NK-92 (cell line): ENCODE measurements around the gene CEP192.

Source experiments
- DNase-seq: peaks from one replicate; lab custom pipeline; 2025; ENCODE audit not compliant: unreplicated experiment; lab: John Stamatoyannopoulos, UW

CEP192 gene

DNA sequence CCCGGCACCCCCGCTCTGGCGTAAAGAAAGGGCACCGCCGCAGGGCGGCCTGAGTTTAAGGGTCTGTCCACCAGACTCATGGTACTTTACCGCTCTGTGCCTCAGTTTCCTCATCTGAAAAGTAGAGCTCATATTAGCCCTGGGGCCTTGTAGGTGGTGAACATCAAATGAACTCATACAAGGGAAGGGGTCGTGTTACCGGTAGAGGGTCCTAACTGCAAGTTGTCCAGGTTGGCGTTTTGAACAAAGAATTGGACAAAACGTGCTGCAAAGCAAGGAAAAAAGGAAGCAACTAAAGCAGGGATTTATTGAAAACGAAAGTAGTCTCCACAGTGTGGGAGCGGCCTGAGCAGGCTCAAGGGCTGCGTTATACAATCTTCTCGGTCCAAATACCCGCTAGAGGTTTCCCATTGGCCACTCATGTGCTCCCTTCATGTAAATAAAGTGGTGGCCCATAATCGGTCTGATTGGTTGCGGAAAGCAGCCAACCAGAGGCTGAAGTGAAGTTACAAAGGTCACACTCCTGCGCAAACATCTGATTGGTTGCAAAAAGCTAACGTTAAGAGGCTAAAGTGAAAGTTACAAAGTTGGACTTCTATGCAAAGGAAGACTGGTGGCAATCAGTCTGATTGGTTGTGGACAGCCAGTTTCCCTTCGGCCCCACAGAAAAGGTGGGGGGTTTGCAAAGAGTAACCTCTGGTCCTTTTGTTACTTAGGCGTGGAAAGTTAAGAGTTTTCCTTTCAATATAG, 146.7 kb downstream of the CEP192 start:
- no peak for DNase-seq

DNA sequence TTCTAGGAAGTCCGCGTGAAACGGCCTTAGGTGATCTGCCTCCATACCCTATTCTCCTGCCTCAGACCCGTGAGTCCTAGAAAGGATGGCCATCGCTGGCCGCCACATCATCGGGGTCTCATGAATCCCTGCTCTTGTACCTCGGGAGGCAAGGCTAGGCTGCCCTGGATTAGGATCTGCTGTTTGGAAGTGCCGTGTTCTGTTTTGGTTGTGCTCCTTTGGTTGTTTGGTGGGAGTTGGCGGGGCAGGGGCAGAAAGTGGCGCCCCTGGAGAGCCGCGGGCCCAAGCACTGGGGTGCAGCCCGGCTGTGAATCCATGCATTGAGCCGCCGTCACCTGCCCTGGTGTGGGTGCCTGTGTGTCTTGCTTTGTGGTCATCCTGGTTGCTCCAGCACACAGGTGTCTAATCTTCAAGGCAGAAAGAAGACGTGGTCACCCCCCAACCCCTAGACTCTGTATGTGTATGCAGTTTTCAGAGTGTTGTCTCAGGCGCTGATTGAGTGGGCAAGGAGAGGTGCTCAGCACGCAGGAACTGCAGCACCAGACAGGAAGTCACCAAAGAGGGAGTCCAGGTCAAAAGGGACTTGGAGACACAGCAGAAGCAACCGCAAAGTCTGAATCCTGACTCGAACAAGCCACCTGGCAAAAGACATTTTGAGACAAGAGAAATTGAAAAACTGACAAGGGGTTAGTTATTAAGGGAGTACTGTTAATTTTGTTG, 147.4 kb downstream of the CEP192 start:
- no peak for DNase-seq

DNA sequence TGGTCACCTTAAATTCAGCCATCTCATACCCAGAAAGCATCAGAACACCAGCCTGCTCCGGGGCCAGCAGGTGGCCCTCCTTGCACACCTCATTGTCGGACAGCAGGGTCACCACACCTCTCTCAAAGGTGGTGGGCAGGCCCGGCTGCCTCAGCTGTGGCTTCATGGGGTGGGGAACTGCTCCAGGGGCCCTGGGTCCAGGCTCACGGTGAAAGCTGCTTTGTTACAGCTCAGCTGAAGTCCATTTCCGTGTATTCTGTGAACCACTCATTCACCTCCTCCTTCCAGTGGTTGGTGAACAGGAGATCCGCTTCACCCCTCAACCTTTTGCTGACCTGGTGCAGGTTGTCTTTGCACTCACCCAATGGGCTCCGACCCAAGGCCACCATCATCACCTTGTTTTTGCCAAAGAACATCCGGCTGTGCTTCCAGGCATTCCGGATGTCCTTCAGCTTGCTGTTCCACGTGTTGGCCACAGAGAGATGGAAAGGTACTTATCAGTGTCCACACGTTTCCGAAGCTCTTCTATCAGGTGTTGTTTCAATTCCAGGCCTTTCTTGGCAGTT, 148.8 kb downstream of the CEP192 start:
- DNase-seq = no peak

DNA sequence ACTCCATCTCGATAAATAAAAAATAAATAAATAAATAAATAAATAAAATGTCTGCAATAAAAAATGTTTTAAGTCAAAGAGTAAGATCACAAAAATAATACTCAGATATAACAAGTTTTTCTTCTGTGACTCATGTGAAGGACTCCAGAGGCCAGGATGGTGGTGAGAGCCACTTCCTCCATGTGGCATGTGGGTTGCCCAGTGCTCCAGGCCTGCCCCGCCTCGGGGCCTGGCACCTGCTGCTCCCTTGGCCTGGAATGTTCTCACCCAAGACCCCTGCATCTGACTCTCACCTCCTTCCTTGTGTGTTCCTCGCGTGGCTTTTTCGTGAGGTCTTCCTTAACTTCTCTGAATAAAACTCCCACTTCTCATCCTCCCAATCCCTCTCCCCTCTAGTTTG, 150.0 kb downstream of the CEP192 start:
- no peak for DNase-seq

DNA sequence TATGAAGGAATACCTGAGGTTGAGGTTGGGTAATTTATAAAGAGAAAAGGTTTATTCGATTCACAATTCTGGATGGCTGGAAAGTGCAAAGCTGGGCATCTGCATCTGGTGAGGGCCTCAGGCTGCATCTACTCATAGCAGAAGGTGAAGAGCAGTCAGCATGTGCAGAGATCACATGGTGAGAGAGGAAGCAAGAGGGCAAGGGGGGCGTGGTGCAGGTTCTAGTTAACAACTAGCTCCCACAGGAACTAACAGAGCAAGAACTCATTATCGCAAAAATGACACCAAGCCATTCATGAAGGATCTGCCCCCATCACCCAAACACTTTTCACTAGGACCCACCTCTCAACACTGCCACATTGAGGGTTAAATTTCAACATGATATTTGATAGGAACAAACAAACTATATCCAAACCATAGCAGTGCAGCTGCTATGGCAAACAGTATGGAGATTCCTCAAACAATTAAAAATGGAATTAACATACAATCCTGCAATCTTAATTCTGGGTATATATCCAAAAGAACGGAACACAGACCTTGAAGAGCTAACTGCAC, 154.6 kb downstream of the CEP192 start:
- DNase-seq = no peak

DNA sequence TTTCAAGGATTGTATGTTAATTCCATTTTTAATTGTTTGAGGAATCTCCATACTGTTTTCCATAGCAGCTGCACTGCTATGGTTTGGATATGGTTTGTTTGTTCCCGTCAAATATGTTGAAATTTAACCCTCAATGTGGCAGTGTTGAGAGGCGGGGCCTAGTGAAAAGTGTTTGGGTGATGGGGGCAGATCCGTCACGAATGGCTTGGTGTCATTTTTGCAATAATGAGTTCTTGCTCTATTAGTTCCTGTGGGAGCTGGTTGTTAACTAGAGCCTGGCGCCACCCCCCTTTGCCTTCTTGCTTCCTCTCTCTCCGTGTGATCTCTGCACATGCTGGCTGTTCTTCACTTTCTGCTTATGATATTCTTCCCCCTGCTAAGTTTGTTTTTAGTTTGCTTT, 156.0 kb downstream of the CEP192 start:
- DNase-seq = no peak

DNA sequence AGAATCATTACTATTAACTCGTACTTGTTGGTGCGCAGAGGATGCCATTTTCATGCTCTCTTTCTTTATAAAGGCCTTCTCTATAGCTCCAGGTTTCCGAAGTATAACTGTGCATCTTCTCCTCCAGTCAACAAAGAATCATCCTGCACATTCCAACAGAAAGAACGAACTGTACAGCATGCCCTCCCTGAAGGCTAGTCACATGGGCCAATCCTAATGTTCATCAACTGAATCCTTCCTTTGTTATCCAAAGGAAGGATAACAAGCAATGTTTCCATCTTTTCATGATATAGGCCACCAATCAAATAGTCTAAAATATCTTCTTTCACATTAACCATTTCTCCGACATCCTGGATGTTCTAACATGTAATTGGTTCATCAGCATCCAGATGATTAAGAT, 160.5 kb downstream of the CEP192 start:
- DNase-seq = no peak

DNA sequence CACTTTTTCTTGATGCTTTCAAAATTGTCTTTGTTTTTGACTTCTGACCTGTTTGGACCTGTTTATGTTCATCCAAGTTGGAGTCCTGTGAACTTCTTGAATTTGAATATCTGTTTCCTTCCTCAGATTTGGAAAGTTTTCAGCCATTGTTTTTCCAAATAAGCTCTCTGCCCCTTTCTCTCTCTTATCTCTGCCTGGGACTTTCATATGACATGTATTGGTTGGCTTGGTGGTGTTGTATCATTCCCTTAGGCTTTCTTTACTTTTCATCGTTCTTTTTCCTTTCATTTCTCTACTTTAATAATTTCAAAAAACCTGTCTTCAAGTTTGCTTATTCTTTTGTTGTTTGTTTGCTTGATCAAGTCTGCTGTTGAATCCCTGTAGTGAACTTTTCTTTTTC, 167.3 kb downstream of the CEP192 start:
- DNase-seq = no peak

DNA sequence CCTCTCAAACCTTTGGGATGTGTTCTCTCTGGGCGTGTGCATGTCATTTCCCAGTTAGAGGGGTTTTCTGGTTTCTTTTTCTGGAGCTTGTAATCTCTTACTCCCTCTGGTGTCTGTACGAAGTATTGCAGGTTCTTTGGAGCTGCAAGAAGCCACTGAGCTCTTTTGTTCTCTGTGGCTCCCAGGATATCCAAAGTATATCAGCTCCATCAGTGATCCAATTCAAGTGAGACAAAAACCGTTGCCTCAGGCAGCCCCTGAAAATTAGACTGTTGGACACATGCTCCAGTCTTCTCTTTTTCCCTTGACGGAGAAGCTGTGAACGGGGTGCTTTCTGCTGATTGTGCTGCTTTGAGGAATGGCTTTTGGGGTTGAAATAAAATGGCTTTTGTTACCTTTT, 168.4 kb downstream of the CEP192 start:
- no peak for DNase-seq

DNA sequence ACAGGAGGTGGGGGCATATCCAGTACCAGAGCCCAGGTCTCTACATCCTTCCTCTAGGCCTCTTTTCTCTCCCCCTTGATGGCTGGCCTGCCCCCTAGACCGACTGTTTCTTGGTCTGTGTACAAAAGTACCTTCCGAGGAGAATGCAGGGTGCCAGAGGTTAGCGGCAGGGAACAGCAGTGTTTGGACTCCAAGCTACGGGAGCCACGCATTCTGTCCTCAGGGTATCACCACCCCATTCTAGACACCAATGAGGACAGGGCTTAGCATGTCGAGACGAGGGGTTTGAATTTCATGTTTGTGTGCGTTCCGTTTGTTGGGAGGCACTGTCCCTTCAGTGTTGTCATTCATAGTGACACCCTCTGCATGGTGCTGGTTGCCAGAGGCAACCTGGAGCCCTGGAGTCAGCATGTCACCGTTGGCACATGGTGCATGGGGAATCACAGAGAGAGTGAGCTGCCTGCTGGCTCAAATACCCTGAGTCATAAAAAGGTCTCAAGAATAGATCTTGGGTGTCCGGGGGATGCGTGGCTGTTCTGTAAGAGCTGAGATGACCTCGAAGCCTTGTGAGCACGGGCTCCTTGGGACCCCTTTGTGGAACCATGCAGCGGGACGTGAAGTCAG, 170.2 kb downstream of the CEP192 start:
- DNase-seq = no peak

DNA sequence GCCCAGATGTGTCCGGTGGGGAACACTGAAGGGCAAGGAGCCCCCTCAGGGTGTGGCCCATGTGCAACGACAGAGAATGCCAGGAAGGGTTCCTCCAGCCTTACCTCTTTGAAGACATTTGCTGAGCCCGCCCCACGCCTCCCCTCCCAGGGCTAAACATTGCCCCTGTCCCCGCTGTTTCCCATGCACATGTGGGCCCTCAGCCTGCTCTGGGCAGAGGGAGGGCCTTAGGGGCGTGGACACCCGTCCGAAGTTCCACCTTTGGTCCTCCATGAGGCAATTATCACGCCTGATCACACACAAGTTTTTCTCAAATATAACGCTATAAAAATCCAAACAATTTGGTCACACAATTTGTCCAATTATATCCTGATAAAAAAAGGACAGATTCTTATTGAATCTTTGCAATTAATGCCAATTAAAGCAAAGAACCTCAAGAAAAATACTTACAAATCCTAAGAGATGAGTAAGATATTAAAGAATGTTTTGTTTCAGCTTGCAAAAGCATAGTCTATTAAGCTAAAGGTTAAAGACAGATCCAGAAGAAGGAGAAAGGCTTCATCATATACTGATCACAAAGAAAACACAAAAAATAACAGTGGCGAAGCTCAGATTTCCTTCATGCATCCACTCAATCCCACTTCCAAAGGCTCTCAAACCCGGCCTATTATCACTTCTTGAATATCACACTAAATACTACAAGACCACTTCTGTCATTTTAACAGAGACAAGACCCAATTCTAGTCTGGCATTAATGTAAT, 172.2 kb downstream of the CEP192 start:
- no peak for DNase-seq

DNA sequence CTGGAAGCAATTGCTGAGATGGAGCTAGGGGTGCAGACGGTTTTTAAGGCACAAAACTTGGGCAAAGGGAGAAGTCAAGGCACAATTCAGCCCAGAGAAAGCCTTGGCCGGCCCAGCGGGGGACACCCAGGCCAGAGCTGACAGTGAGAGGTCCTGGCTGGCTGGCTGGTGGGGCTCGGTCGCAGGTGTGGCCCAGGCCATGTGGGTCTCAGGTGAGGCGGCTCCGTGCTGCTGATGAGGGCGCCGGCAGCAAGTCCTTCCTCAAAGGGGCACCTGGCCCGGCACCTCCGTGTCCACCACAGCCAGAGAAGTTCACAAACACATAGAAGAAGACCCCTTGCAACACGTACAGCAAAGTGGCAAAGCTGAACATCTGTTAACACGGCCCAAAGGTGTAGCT, 173.2 kb downstream of the CEP192 start:
- DNase-seq = no peak

DNA sequence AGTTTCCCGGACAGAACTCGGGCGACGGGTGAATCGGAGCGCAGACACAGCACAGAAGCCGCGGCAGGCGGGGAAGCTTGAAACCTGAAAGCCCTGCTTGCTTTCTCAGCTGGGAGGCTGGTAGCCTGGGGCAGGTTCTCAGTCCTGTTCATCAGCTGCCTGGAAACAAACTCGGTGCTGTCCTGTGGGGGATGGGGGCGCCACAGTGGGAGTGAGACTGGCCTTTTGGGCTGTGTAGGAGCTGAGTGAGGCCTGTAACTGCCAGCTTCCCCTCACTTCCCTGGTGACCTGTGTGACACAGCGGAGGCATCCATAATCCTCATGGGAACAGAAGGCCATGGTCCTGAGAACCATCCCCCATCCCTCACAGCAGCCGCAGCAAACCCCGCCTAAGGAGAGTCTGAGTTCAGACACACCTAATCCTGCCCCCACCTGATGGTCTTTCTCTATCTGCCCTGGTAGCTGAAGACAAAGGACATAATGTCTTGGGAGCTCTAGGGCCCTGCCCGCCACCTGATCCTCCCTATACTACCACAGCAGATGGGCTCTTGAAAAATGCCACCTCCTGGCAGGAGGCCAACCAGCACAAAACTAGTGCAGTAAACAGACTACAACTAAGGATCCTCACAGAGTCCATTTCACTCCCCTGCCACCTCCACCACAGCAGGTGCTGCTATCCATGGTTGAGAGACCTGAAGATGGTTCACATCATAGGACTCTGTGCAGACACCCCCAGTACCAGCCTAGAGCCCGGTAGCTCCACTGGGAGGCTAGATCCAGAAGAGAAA, 174.7 kb downstream of the CEP192 start:
- DNase-seq = no peak

DNA sequence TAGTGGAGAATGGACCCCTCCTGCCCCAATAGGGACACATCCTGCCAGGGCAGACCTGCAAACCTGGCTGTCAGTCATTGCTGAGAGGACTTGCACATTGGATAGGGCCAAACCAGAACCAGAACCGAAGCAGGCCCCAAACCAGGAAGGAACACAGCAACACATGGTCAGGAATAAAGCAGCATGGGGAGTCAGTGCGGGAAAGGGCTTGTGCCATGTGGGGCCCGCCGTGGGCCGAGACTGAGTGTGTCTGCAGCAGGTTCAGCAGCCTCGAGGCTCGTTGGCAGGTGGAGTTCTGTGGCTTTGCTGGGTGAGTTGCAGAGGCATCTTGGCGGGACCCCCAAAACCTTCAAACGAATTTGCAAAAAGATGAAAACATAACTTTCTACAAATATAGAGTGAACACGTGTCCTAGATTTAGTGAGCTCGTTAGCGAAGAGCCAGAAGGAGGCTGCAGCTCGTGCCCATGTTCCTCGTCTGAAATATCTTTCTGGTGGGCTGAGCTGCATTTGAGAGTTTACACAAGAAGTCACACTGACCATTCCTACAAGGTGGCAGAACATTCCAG, 182.5 kb downstream of the CEP192 start:
- DNase-seq = no peak
